ENCODE measurements around the gene WDFY1. TPM values are rescaled to one million over a fixed set of nuclear protein-coding genes. Genes with fewer than 3 reads are reported as not detected.

The WDFY1 gene
- total RNA-seq, 1 experiment from 2014 or later, result 88.7 TPM

- intact Hi-C loops (cut with micrococcal nuclease; ENCODE audit: unreplicated experiment), result no loop called here
- no peaks in the 10 kb centered on the region for H3K27me3 ChIP-seq (replicated peaks; ENCODE audit: insufficient read depth, low read depth, low read length, poor library complexity)
- H3K9me3 ChIP-seq (ENCODE audit: low read depth, low read length, poor library complexity, severe bottlenecking), result no peaks in the 10 kb centered on the region
- peaks cover 2% of the 10 kb centered on the region for H3K4me1 ChIP-seq (ENCODE audit: insufficient read depth, low read length, poor library complexity, severe bottlenecking)
- ChIA-PET POLR2A (ENCODE audit: low non-redundant PET) (no interaction called here), CTCF (no interaction called here)
- TF ChIP-seq EZH2 (IDR thresholded peaks at IDR 0.05; ENCODE audit: borderline replicate concordance, low read depth, low read length, poor library complexity, severe bottlenecking) (no peak), CTCF (conservative IDR thresholded peaks at IDR 0.05; ENCODE audit: low read depth, low read length) (no peak)
- no TSS peak for BruUV-seq (replicated peaks)
- peaks cover 74% of the 10 kb centered on the region for H3K36me3 ChIP-seq (ENCODE audit: insufficient read depth, low read length, poor library complexity, severe bottlenecking)
- H3K4me3 ChIP-seq (ENCODE audit: low read depth, low read length, poor library complexity, severe bottlenecking), result no peak overlapping the region
- no peak for DNase-seq (ENCODE audit: low spot score)
- H3K27ac ChIP-seq (ENCODE audit: low read depth, low read length, poor library complexity, severe bottlenecking), result no peak overlapping the region
Observed at GRCh38 chr2:223887127-223887526, 58.0 kb downstream of the WDFY1 start.

GRCh38 chr2:223886726-223887125, 58.4 kb downstream of the WDFY1 start:
- Histone ChIP-seq H3K36me3 (ENCODE audit: insufficient read depth, low read length, poor library complexity, severe bottlenecking) (peaks cover 72% of the 10 kb centered on the region), H3K27me3 (replicated peaks; ENCODE audit: insufficient read depth, low read depth, low read length, poor library complexity) (no peaks in the 10 kb centered on the region), H3K27ac (ENCODE audit: low read depth, low read length, poor library complexity, severe bottlenecking) (no peak overlapping the region), H3K9me3 (ENCODE audit: low read depth, low read length, poor library complexity, severe bottlenecking) (no peaks in the 10 kb centered on the region), H3K4me1 (ENCODE audit: insufficient read depth, low read length, poor library complexity, severe bottlenecking) (peaks cover 2% of the 10 kb centered on the region), H3K4me3 (ENCODE audit: low read depth, low read length, poor library complexity, severe bottlenecking) (no peak overlapping the region)
- no peak for DNase-seq (ENCODE audit: low spot score)
- CTCF ChIA-PET, result no interaction called here
- BruUV-seq (replicated peaks), result no TSS peak
- TF ChIP-seq EZH2 (IDR thresholded peaks at IDR 0.05; ENCODE audit: borderline replicate concordance, low read depth, low read length, poor library complexity, severe bottlenecking) (no peak), CTCF (conservative IDR thresholded peaks at IDR 0.05; ENCODE audit: low read depth, low read length) (no peak)
- POLR2A ChIA-PET (ENCODE audit: low non-redundant PET), result no interaction called here
- intact Hi-C loops (cut with micrococcal nuclease; ENCODE audit: unreplicated experiment), result no loop called here

- peaks cover 68% of the 10 kb centered on the region for H3K36me3 ChIP-seq (ENCODE audit: insufficient read depth, low read length, poor library complexity, severe bottlenecking)
- TF ChIP-seq CTCF (conservative IDR thresholded peaks at IDR 0.05; ENCODE audit: low read depth, low read length) (no peak), EZH2 (IDR thresholded peaks at IDR 0.05; ENCODE audit: borderline replicate concordance, low read depth, low read length, poor library complexity, severe bottlenecking) (no peak)
- intact Hi-C loops (cut with micrococcal nuclease; ENCODE audit: unreplicated experiment), result no loop called here
- H3K27me3 ChIP-seq (replicated peaks; ENCODE audit: insufficient read depth, low read depth, low read length, poor library complexity), result no peaks in the 10 kb centered on the region
- no peak overlapping the region for H3K4me3 ChIP-seq (ENCODE audit: low read depth, low read length, poor library complexity, severe bottlenecking)
- H3K9me3 ChIP-seq (ENCODE audit: low read depth, low read length, poor library complexity, severe bottlenecking), result no peaks in the 10 kb centered on the region
- no TSS peak for BruUV-seq (replicated peaks)
- ChIA-PET POLR2A (ENCODE audit: low non-redundant PET) (no interaction called here), CTCF (no interaction called here)
- no peaks in the 10 kb centered on the region for H3K4me1 ChIP-seq (ENCODE audit: insufficient read depth, low read length, poor library complexity, severe bottlenecking)
- H3K27ac ChIP-seq (ENCODE audit: low read depth, low read length, poor library complexity, severe bottlenecking), result no peak overlapping the region
- no peak for DNase-seq (ENCODE audit: low spot score)
Observed at GRCh38 chr2:223884399-223884798, 60.7 kb downstream of the WDFY1 start.

All from A673 (cell line).